CD4-positive, alpha-beta memory T cell (primary cell): ENCODE measurements around the gene PHAX. TPM values are rescaled to one million over a fixed set of nuclear protein-coding genes. Genes with fewer than 3 reads are reported as not detected.
"Not testable (repeated sequence)": the region's sequence is repeated elsewhere in the genome, so short reads cannot be mapped to it uniquely, and the experiment has no call there.

Source experiments
- CTCF ChIA-PET: fragments of 350-600 bp; sonication (Branson Sonifier 250); formaldehyde crosslinking; loops from one replicate; lab custom pipeline; 2021; ENCODE audit warnings: inconsistent platforms; ENCODE audit not compliant: partially characterized antibody; lab: Charles Lee
- POLR2A ChIA-PET: fragments of 350-600 bp; sonication (Branson Sonifier 250); formaldehyde crosslinking; loops from one replicate; lab custom pipeline; 2021; ENCODE audit not compliant: partially characterized antibody; lab: Charles Lee
- DNase-seq, 5 donors: peaks; one replicate each; pipeline versions ENCODE4 v3.0.0 to v3.0.0-alpha.2; 2020 to 2022; ENCODE audit warnings: mixed read lengths in 1 of 5
- H3K27ac ChIP-seq: one replicate; pipeline ENCODE4 v1.7.0; 2013; ENCODE audit warnings: low read depth, low read length
- H3K27me3 ChIP-seq: 2 replicates; pipeline ENCODE4 v1.7.0; 2013; ENCODE audit warnings: mild to moderate bottlenecking, low read length, moderate library complexity; ENCODE audit not compliant: insufficient read depth
- H3K36me3 ChIP-seq: 2 replicates; pipeline ENCODE4 v1.7.0; 2013; ENCODE audit warnings: mild to moderate bottlenecking, low read length, moderate library complexity; ENCODE audit not compliant: insufficient read depth
- H3K4me1 ChIP-seq: 2 replicates; pipeline ENCODE4 v1.7.0; 2013; ENCODE audit warnings: mild to moderate bottlenecking, low read length, moderate library complexity; ENCODE audit not compliant: insufficient read depth
- H3K4me3 ChIP-seq, 2 donors: one replicate each; pipeline ENCODE4 v1.7.0; 2013; ENCODE audit warnings: low read length in 2 of 2, mild to moderate bottlenecking in 1 of 2
- H3K9me3 ChIP-seq, 2 donors: one replicate each; pipeline ENCODE4 v1.7.0; 2013; ENCODE audit warnings: low read length in 2 of 2, control low read depth in 1 of 2; ENCODE audit not compliant: control insufficient read depth in 1 of 2
- H3K27ac Mint-ChIP-seq, 7 donors: one replicate each; pipeline ENCODE4 v1.8.0; 2020 to 2021; ENCODE audit warnings: mixed read lengths in 7 of 7, mild to moderate bottlenecking in 6 of 7, inconsistent platforms in 3 of 7, moderate library complexity in 3 of 7
- H3K27me3 Mint-ChIP-seq, 2 donors: one replicate each; pipeline ENCODE4 v1.8.0; 2020 to 2021; ENCODE audit warnings: mixed read lengths in 2 of 2
- H3K36me3 Mint-ChIP-seq, 2 donors: one replicate each; pipeline ENCODE4 v1.8.0; 2020 to 2021; ENCODE audit warnings: mixed read lengths in 2 of 2, inconsistent platforms in 1 of 2, mild to moderate bottlenecking in 1 of 2
- H3K4me1 Mint-ChIP-seq, 4 donors: one replicate each; pipeline ENCODE4 v1.8.0; 2020 to 2021; ENCODE audit warnings: mixed read lengths in 4 of 4, mild to moderate bottlenecking in 1 of 4
- H3K4me3 Mint-ChIP-seq, 8 donors: one replicate each; pipeline ENCODE4 v1.8.0; 2020 to 2021; ENCODE audit warnings: mixed read lengths in 8 of 8, mild to moderate bottlenecking in 7 of 8, moderate library complexity in 6 of 8, inconsistent platforms in 3 of 8
- H3K9me3 Mint-ChIP-seq, 8 donors: one replicate each; pipeline ENCODE4 v1.8.0; 2020 to 2021; ENCODE audit warnings: mixed read lengths in 8 of 8, mild to moderate bottlenecking in 5 of 8, inconsistent platforms in 3 of 8, moderate library complexity in 1 of 8
- intact Hi-C: fragments of 100-400 bp; cut with micrococcal nuclease; formaldehyde crosslinking; loops from one replicate; pipeline ENCODE4 v1.15.1; 2023
- polyA plus RNA-seq, 2 donors: library from polyadenylated mRNA; unstranded; fragments of 300-500 nt; fragmentation: Illumina TruSeq; gene quantifications; one replicate each; pipeline ENCODE4 v1.2.3, GENCODE V29; 2021
- total RNA-seq, 2 experiments: library from RNA; stranded (reverse); gene quantifications; one replicate each; pipeline ENCODE4 v1.2.3, GENCODE V29; 2021

Gene PHAX
- total and polyA plus RNA-seq, 4 experiments from 2014 or later = 41.2 to 112 (median 51.7) TPM

- no peaks in the 10 kb centered on the region for H3K4me1 Mint-ChIP-seq
- H3K4me3 Mint-ChIP-seq = no peak overlapping the region
- H3K9me3 ChIP-seq = no peaks in the 10 kb centered on the region
- H3K27ac ChIP-seq = no peak overlapping the region
- H3K27ac Mint-ChIP-seq = no peak overlapping the region
- peaks cover 4% of the 10 kb centered on the region for H3K27me3 ChIP-seq
- ChIA-PET POLR2A (no interaction called here), CTCF (interaction anchor here (1.3 kb wide), 1 partner anchor 51 kb away, joined by 4 read pairs; the partner anchor contains the start of gene PHAX)
- peaks cover 5 to 7% of the 10 kb centered on the region in 2 donors for H3K27me3 Mint-ChIP-seq
- DNase-seq = no peak
- no peaks in the 10 kb centered on the region for H3K36me3 ChIP-seq
- H3K4me3 ChIP-seq = no peak overlapping the region
- H3K9me3 Mint-ChIP-seq = peaks cover 0 to 2% (median 0%) of the 10 kb centered on the region in 8 donors
- intact Hi-C loops = no loop called here
- H3K4me1 ChIP-seq = no peaks in the 10 kb centered on the region
- no peaks in the 10 kb centered on the region for H3K36me3 Mint-ChIP-seq
Observed at GRCh38 chr5:126651013-126651577, 50.3 kb downstream of the PHAX start.

- Mint-ChIP-seq H3K4me3 (no peak overlapping the region), H3K27ac (peak overlapping the region in 2 of 7 donors; percentile 1 to 53), H3K36me3 (no peaks in the 10 kb centered on the region), H3K9me3 (no peaks in the 10 kb centered on the region), H3K4me1 (no peaks in the 10 kb centered on the region), H3K27me3 (peaks cover 1 to 2% of the 10 kb centered on the region in 2 donors)
- no peaks in the 10 kb centered on the region for H3K9me3 ChIP-seq
- POLR2A ChIA-PET = no interaction called here
- DNase-seq = peak in 4 of 5 donors; percentile 22 to 31 (median 26)
- H3K27me3 ChIP-seq = peaks cover 4% of the 10 kb centered on the region
- no peak overlapping the region for H3K27ac ChIP-seq
- no peaks in the 10 kb centered on the region for H3K4me1 ChIP-seq
- intact Hi-C loops = loop anchor here (1.0 to 2.0 kb wide), 4 partner anchors 20 to 836 kb away; no protein-coding TSS in a partner anchor
- H3K4me3 ChIP-seq = no peak overlapping the region
- CTCF ChIA-PET = interaction anchor here (1.0 to 3.4 kb wide), 10 partner anchors 13 to 836 kb away, joined by 3 to 39 read pairs (median 6); partner anchors contain the start of gene LMNB1
- H3K36me3 ChIP-seq = no peaks in the 10 kb centered on the region
Observed at GRCh38 chr5:126656401-126657007, 55.8 kb downstream of the PHAX start.

GRCh38 chr5:126658561-126658960 is 57.8 kb downstream of the PHAX start:
- Mint-ChIP-seq H3K27ac (peak overlapping the region in 1 of 7 donors; percentile 2), H3K27me3 (peaks cover 0 to 2% of the 10 kb centered on the region in 2 donors), H3K4me1 (no peaks in the 10 kb centered on the region), H3K4me3 (no peak overlapping the region), H3K36me3 (no peaks in the 10 kb centered on the region), H3K9me3 (no peaks in the 10 kb centered on the region)
- Histone ChIP-seq H3K36me3 (no peaks in the 10 kb centered on the region), H3K9me3 (no peaks in the 10 kb centered on the region), H3K4me1 (no peaks in the 10 kb centered on the region), H3K27ac (no peak overlapping the region), H3K27me3 (peaks cover 4% of the 10 kb centered on the region), H3K4me3 (no peak overlapping the region)
- ChIA-PET POLR2A (no interaction called here), CTCF (interaction anchor here (0.6 to 3.4 kb wide), 12 partner anchors 18 to 721 kb away, joined by 3 to 39 read pairs (median 4); partner anchors contain the start of gene LMNB1)
- intact Hi-C loops = no loop called here
- DNase-seq = no peak

GRCh38 chr5:126659805-126660482 is 59.2 kb downstream of the PHAX start:
- no peak for DNase-seq
- Histone ChIP-seq H3K9me3 (no peaks in the 10 kb centered on the region), H3K36me3 (no peaks in the 10 kb centered on the region), H3K27me3 (peaks cover 4% of the 10 kb centered on the region), H3K4me1 (no peaks in the 10 kb centered on the region), H3K4me3 (no peak overlapping the region), H3K27ac (no peak overlapping the region)
- H3K4me3 Mint-ChIP-seq = no peak overlapping the region
- POLR2A ChIA-PET = no interaction called here
- intact Hi-C loops = no loop called here
- peak overlapping the region in 2 of 7 donors; percentile 2 to 77 for H3K27ac Mint-ChIP-seq
- no peaks in the 10 kb centered on the region for H3K36me3 Mint-ChIP-seq
- CTCF ChIA-PET = interaction anchor here (0.7 to 3.4 kb wide), 8 partner anchors 25 to 657 kb away, joined by 3 to 29 read pairs (median 4); no protein-coding TSS in a partner anchor
- H3K9me3 Mint-ChIP-seq = no peaks in the 10 kb centered on the region
- H3K27me3 Mint-ChIP-seq = peaks cover under 1 to 4% of the 10 kb centered on the region in 2 donors
- H3K4me1 Mint-ChIP-seq = no peaks in the 10 kb centered on the region

GRCh38 chr5:126664586-126664985 is 63.8 kb downstream of the PHAX start:
- Mint-ChIP-seq H3K4me1 (no peaks in the 10 kb centered on the region), H3K9me3 (no peaks in the 10 kb centered on the region)

GRCh38 chr5:126670109-126670508 is 69.4 kb downstream of the PHAX start:
- H3K9me3 ChIP-seq, H3K27ac Mint-ChIP-seq, POLR2A ChIA-PET, H3K27me3 Mint-ChIP-seq, H3K4me1 ChIP-seq, H3K4me3 Mint-ChIP-seq, H3K27me3 ChIP-seq, H3K4me3 ChIP-seq, H3K27ac ChIP-seq, intact Hi-C loops, H3K36me3 Mint-ChIP-seq, H3K9me3 Mint-ChIP-seq, DNase-seq, H3K4me1 Mint-ChIP-seq, H3K36me3 ChIP-seq: not testable (repeated sequence)
- CTCF ChIA-PET = interaction anchor here (1.7 kb wide), 1 partner anchor 110 kb away, joined by 10 read pairs; no protein-coding TSS in a partner anchor

More at GRCh38 chr5:126664586-126664985, 63.8 kb downstream of the PHAX start:
- H3K4me1 ChIP-seq = no peaks in the 10 kb centered on the region
- intact Hi-C loops = no loop called here
- H3K27ac ChIP-seq = no peak overlapping the region
- no peak for DNase-seq
- Mint-ChIP-seq H3K27ac (peak overlapping the region in 1 of 7 donors; percentile 42), H3K27me3 (peaks cover 2 to 5% of the 10 kb centered on the region in 2 donors), H3K4me3 (no peak overlapping the region), H3K36me3 (no peaks in the 10 kb centered on the region)
- H3K27me3 ChIP-seq = no peaks in the 10 kb centered on the region
- ChIA-PET POLR2A (no interaction called here), CTCF (interaction anchor here (3.4 kb wide), 1 partner anchor 12 kb away, joined by 15 read pairs; no protein-coding TSS in a partner anchor)
- H3K9me3 ChIP-seq = no peaks in the 10 kb centered on the region
- no peaks in the 10 kb centered on the region for H3K36me3 ChIP-seq
- no peak overlapping the region for H3K4me3 ChIP-seq

GRCh38 chr5:126671681-126672080 is 70.9 kb downstream of the PHAX start:
- H3K36me3 Mint-ChIP-seq, H3K4me1 ChIP-seq, H3K27ac Mint-ChIP-seq, H3K9me3 Mint-ChIP-seq, H3K27me3 Mint-ChIP-seq, H3K4me1 Mint-ChIP-seq, intact Hi-C loops, H3K27ac ChIP-seq, H3K27me3 ChIP-seq, DNase-seq, H3K4me3 ChIP-seq, H3K4me3 Mint-ChIP-seq, POLR2A ChIA-PET, H3K9me3 ChIP-seq, H3K36me3 ChIP-seq: not testable (repeated sequence)
- CTCF ChIA-PET = interaction anchor here (11.0 kb wide), 1 partner anchor 107 kb away, joined by 319 read pairs; the partner anchor contains the start of gene LMNB1
